RPMI8226 (cell line): Measurements from ENCODE around the gene CLDN4.

Experiments used
- DNase-seq: peaks from one replicate; pipeline ENCODE4 v3.0.0-alpha.2; 2015

Gene CLDN4

GRCh38 chr7:73876973-73877372 lies 46.2 kb downstream of the CLDN4 start:
- no peak for DNase-seq

GRCh38 chr7:73879977-73880681 lies 49.3 kb downstream of the CLDN4 start:
- DNase-seq: no peak

- no peak for DNase-seq
These were observed 50.0 kb downstream of the CLDN4 start for GRCh38 chr7:73880755-73881328.

GRCh38 chr7:73881352-73882046 lies 50.7 kb downstream of the CLDN4 start:
- DNase-seq: no peak

GRCh38 chr7:73882047-73882402 lies 51.2 kb downstream of the CLDN4 start:
- no peak for DNase-seq
